Measurements from ENCODE around the gene ADAP1.

GRCh38 chr7:949021-949934 lies 5.2 kb downstream of the ADAP1 start:
- no peak for TF ChIP-seq GATA3 (IDR thresholded peaks at IDR 0.05; ENCODE audit: low read depth, low read length)
- no peak for TF ChIP-seq GATA2 (IDR thresholded peaks at IDR 0.05; ENCODE audit: low read depth, low read length)

All from SH-SY5Y (cell line).